Liver (tissue), 9 donors: ENCODE measurements around the gene HCN2. TPM values are rescaled to one million over a fixed set of nuclear protein-coding genes. Genes with fewer than 3 reads are reported as not detected.
A peak's percentile ranks its signal among the peaks of the same experiment; 100 is the strongest.

Experiments
- DNase-seq: peaks from one replicate; pipeline ENCODE4 v3.0.0-alpha.2; 2017; ENCODE audit warnings: low spot score
- H3K27ac ChIP-seq, 2 donors: one replicate each; pipeline ENCODE4 v1.7.0; 2013; ENCODE audit warnings: inconsistent platforms in 2 of 2, low read length in 2 of 2, control low read depth in 1 of 2, low read depth in 1 of 2, mild to moderate bottlenecking in 1 of 2
- H3K27me3 ChIP-seq, 4 donors: one replicate each; pipeline versions ENCODE4 v1.6.1 to v1.7.0; 2013; ENCODE audit warnings: low read length in 3 of 4, inconsistent platforms in 1 of 4, mild to moderate bottlenecking in 1 of 4, moderate library complexity in 1 of 4; ENCODE audit not compliant: control insufficient read depth in 4 of 4, insufficient read depth in 4 of 4
- H3K36me3 ChIP-seq, 4 donors: one replicate each; pipeline versions ENCODE4 v1.6.1 to v1.7.0; 2013; ENCODE audit warnings: low read length in 3 of 4, mild to moderate bottlenecking in 3 of 4, low read depth in 1 of 4, moderate library complexity in 1 of 4; ENCODE audit not compliant: control insufficient read depth in 4 of 4, insufficient read depth in 3 of 4
- H3K4me1 ChIP-seq, 4 donors: one replicate each; pipeline versions ENCODE4 v1.6.1 to v1.7.0; 2013; ENCODE audit warnings: low read length in 3 of 4, mild to moderate bottlenecking in 3 of 4, moderate library complexity in 1 of 4; ENCODE audit not compliant: control insufficient read depth in 4 of 4, insufficient read depth in 4 of 4
- H3K4me3 ChIP-seq, 3 donors: one replicate each; pipeline versions ENCODE4 v1.6.1 to v1.7.0; 2013; ENCODE audit warnings: low read length in 3 of 3, control low read depth in 1 of 3, low read depth in 1 of 3, mild to moderate bottlenecking in 1 of 3
- H3K9ac ChIP-seq, 2 donors: one replicate each; pipeline ENCODE4 v1.7.0; 2013; ENCODE audit warnings: low read length in 2 of 2, mild to moderate bottlenecking in 2 of 2, moderate library complexity in 2 of 2, control low read depth in 1 of 2, low read depth in 1 of 2
- H3K9me3 ChIP-seq, 4 donors: one replicate each; pipeline versions ENCODE4 v1.6.1 to v1.7.0; 2013; ENCODE audit warnings: low read length in 3 of 4; ENCODE audit not compliant: control insufficient read depth in 4 of 4
- FOXA1 ChIP-seq: IDR thresholded peaks from 2 replicates; pipeline ENCODE4 v1.6.1; 2016; ENCODE audit warnings: antibody characterized with exemption
- RAD21 ChIP-seq, 2 donors: IDR thresholded peaks; 2 replicates each; pipeline ENCODE4 v1.6.1; 2016; ENCODE audit warnings: antibody characterized with exemption in 2 of 2, mild to moderate bottlenecking in 2 of 2
- RXRA ChIP-seq, 2 donors: IDR thresholded peaks; 2 replicates each; pipeline ENCODE4 v1.6.1; 2017 to 2018; ENCODE audit warnings: antibody characterized with exemption in 2 of 2, mild to moderate bottlenecking in 1 of 2
- TAF1 ChIP-seq: conservative IDR thresholded peaks from 2 replicates; pipeline ENCODE4 v1.6.1; 2016; ENCODE audit warnings: antibody characterized with exemption, mild to moderate bottlenecking
- YY1 ChIP-seq: IDR thresholded peaks from 2 replicates; pipeline ENCODE4 v1.6.1; 2016; ENCODE audit warnings: antibody characterized with exemption, mild to moderate bottlenecking
- WGBS: extraction: QIAGEN DNeasy Blood & Tissue Kit; methylation state at CpG from one replicate; pipeline ENCODE4 v1.1.7; 2013; 5-methylcytosine and 5-hydroxymethylcytosine counted together
- polyA plus RNA-seq, 2 donors: library from polyadenylated mRNA; stranded (reverse) in 1 of 2; unstranded in 1 of 2; fragments of 200-250 nt in 1 of 2; fragments of >200 nt in 1 of 2; fragmentation: Nextera tagmentation in 1 of 2; extraction: Ambion mirVana in 1 of 2; gene quantifications; one replicate each; pipeline versions ENCODE4 v1.2.1 to v1.2.3, GENCODE V29; 2013 to 2015
- total RNA-seq, 2 donors: library from RNA; depleted of rRNA; stranded (reverse); fragments of >200 nt; gene quantifications; one replicate each; pipeline ENCODE4 v1.2.3, GENCODE V29; 2014
- TF ChIP-seq, protein P1 (sequence below): fragments of 150-350 bp; IDR thresholded peaks from 2 replicates; pipeline ENCODE4 v1.5.1; 2017; ENCODE audit warnings: improper control_type of control experiment, low read depth, low read length; ENCODE audit not compliant: missing input control
- TF ChIP-seq, protein P2 (sequence below): IDR thresholded peaks from 2 replicates; pipeline ENCODE4 v1.6.1; 2016; ENCODE audit warnings: antibody characterized with exemption
- TF ChIP-seq, protein P3 (sequence below): IDR thresholded peaks from 2 replicates; pipeline ENCODE4 v1.6.1; 2016; ENCODE audit warnings: antibody characterized with exemption, mild to moderate bottlenecking
- TF ChIP-seq, protein P4 (sequence below): IDR thresholded peaks from 2 replicates; pipeline ENCODE4 v1.6.1; 2016; ENCODE audit warnings: antibody characterized with exemption
- TF ChIP-seq, protein P5 (sequence below): IDR thresholded peaks from 2 replicates; pipeline ENCODE4 v1.6.1; 2016; ENCODE audit warnings: antibody characterized with exemption
- donor health status: healthy.
- donor health status: healthy.
- donor health status: healthy.
- donor health status: healthy.
- donor health status: healthy.

HCN2 gene
- total and polyA plus RNA-seq, 4 donors = 0.05 to 0.17 (median 0.13) TPM; not detected in 1

DNA sequence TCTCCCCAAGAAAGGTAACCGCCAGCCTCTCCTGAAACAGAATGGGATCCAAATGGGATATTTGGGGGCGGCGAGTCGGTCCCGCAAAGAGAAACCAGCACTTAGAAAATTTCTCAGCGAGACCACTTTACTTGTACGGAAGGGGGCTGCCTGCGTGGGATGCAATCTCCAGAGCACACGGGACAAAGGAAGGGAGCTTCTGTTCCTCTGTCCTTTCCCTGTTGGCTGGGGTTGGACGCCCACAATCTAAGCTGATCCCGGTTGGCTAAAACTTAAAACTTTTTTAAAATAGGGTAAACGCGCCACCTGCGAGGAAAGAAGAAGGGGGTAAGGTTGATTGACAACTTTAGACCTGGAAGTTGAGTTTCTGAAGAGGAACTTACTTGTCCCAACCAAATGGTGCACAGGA lies 18.1 kb upstream of the HCN2 start (continued):
- TF ChIP-seq, protein P1, sequence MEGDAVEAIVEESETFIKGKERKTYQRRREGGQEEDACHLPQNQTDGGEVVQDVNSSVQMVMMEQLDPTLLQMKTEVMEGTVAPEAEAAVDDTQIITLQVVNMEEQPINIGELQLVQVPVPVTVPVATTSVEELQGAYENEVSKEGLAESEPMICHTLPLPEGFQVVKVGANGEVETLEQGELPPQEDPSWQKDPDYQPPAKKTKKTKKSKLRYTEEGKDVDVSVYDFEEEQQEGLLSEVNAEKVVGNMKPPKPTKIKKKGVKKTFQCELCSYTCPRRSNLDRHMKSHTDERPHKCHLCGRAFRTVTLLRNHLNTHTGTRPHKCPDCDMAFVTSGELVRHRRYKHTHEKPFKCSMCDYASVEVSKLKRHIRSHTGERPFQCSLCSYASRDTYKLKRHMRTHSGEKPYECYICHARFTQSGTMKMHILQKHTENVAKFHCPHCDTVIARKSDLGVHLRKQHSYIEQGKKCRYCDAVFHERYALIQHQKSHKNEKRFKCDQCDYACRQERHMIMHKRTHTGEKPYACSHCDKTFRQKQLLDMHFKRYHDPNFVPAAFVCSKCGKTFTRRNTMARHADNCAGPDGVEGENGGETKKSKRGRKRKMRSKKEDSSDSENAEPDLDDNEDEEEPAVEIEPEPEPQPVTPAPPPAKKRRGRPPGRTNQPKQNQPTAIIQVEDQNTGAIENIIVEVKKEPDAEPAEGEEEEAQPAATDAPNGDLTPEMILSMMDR = no peak
- TF ChIP-seq TAF1 (no peak), FOXA1 (no peak)

DNA sequence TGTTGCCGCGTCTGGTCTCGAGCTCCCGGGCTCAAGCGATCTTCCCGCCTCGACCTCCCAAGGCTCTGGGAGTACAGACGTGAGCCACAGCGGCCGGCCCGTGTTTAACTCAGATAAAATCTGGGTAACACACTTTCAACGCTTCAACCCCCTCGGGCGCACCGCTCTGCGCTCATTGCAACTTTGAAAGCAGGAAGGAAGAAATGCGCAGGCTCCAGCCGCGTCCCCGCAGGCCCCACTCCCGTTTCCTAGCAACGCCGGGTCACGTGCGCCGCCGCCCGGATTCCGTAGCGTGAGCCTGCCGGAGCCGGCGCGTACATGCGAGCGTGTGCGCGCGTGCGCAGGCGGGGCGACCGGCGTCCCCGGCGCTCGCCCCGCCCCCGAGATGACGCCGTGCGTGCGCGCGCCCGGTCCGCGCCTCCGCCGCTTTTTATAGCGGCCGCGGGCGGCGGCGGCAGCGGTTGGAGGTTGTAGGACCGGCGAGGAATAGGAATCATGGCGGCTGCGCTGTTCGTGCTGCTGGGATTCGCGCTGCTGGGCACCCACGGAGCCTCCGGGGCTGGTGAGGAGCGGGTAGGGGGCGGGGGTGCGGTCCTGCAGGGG lies 17.4 kb upstream of the HCN2 start, which contains the start of gene BSG:
Gene BSG (plus strand): TSS at position 457 of the 603 bp plus-strand sequence. CDS start 39 bp downstream, at position 496.
- peaks cover 23 to 40% (median 34%) of the 10 kb centered on the region in 4 donors for H3K4me1 ChIP-seq
- no peaks in the 10 kb centered on the region for H3K9me3 ChIP-seq
- H3K36me3 ChIP-seq = no peaks in the 10 kb centered on the region
- peak; percentile 62 for TF ChIP-seq YY1
- TF ChIP-seq, protein P2, sequence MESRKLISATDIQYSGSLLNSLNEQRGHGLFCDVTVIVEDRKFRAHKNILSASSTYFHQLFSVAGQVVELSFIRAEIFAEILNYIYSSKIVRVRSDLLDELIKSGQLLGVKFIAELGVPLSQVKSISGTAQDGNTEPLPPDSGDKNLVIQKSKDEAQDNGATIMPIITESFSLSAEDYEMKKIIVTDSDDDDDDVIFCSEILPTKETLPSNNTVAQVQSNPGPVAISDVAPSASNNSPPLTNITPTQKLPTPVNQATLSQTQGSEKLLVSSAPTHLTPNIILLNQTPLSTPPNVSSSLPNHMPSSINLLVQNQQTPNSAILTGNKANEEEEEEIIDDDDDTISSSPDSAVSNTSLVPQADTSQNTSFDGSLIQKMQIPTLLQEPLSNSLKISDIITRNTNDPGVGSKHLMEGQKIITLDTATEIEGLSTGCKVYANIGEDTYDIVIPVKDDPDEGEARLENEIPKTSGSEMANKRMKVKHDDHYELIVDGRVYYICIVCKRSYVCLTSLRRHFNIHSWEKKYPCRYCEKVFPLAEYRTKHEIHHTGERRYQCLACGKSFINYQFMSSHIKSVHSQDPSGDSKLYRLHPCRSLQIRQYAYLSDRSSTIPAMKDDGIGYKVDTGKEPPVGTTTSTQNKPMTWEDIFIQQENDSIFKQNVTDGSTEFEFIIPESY = peak; percentile 39
- TF ChIP-seq, protein P3, sequence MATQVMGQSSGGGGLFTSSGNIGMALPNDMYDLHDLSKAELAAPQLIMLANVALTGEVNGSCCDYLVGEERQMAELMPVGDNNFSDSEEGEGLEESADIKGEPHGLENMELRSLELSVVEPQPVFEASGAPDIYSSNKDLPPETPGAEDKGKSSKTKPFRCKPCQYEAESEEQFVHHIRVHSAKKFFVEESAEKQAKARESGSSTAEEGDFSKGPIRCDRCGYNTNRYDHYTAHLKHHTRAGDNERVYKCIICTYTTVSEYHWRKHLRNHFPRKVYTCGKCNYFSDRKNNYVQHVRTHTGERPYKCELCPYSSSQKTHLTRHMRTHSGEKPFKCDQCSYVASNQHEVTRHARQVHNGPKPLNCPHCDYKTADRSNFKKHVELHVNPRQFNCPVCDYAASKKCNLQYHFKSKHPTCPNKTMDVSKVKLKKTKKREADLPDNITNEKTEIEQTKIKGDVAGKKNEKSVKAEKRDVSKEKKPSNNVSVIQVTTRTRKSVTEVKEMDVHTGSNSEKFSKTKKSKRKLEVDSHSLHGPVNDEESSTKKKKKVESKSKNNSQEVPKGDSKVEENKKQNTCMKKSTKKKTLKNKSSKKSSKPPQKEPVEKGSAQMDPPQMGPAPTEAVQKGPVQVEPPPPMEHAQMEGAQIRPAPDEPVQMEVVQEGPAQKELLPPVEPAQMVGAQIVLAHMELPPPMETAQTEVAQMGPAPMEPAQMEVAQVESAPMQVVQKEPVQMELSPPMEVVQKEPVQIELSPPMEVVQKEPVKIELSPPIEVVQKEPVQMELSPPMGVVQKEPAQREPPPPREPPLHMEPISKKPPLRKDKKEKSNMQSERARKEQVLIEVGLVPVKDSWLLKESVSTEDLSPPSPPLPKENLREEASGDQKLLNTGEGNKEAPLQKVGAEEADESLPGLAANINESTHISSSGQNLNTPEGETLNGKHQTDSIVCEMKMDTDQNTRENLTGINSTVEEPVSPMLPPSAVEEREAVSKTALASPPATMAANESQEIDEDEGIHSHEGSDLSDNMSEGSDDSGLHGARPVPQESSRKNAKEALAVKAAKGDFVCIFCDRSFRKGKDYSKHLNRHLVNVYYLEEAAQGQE = peak; percentile 43
- no peak for TF ChIP-seq RXRA (IDR thresholded peaks at IDR 0.05)
- peak in 1 of 2 donors; percentile 5 for TF ChIP-seq RAD21 (IDR thresholded peaks at IDR 0.05)
- TF ChIP-seq, protein P4, sequence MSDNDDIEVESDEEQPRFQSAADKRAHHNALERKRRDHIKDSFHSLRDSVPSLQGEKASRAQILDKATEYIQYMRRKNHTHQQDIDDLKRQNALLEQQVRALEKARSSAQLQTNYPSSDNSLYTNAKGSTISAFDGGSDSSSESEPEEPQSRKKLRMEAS = peak; percentile 39
- TF ChIP-seq, protein P5, sequence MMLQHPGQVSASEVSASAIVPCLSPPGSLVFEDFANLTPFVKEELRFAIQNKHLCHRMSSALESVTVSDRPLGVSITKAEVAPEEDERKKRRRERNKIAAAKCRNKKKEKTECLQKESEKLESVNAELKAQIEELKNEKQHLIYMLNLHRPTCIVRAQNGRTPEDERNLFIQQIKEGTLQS = no peak
- peak within 1 kb of the TSS; percentile 63 to 95 (median 71) for H3K4me3 ChIP-seq
- DNase-seq = peak; percentile 98
- H3K27me3 ChIP-seq = no peaks in the 10 kb centered on the region
- under 1% methylated on average over 79 of the region's 79 CpGs for WGBS
- H3K9ac ChIP-seq = peak within 1 kb of the TSS; percentile 82 to 83
- peak within 1 kb of the TSS; percentile 84 to 94 for H3K27ac ChIP-seq
